ENCODE measurements around the gene ADAMTS17.

GRCh38 chr15:100189319-100189718 is 152.5 kb downstream of the ADAMTS17 start:
- no peak for TF ChIP-seq CTCF (IDR thresholded peaks at IDR 0.05)
- TF ChIP-seq POLR2A (IDR thresholded peaks at IDR 0.05) = no peak

Data from heart left ventricle (tissue), 13 donors.